OCI-M2 (cell line): ENCODE results near the gene BNC2.

Experiments
- DNase-seq: peaks from one replicate; lab custom pipeline; 2025; ENCODE audit not compliant: unreplicated experiment; lab: John Stamatoyannopoulos, UW

BNC2 gene

GRCh38 chr9:16425562-16426231, 444.8 kb downstream of the BNC2 start:
- DNase-seq = no peak

GRCh38 chr9:16422114-16422513, 448.4 kb downstream of the BNC2 start:
- DNase-seq = no peak

GRCh38 chr9:16421532-16421931, 448.9 kb downstream of the BNC2 start:
- DNase-seq = no peak

GRCh38 chr9:16419124-16419523, 451.3 kb downstream of the BNC2 start:
- no peak for DNase-seq

- no peak for DNase-seq
Observed at GRCh38 chr9:16418721-16419120, 451.7 kb downstream of the BNC2 start.

- no peak for DNase-seq
Observed at GRCh38 chr9:16417749-16418148, 452.7 kb downstream of the BNC2 start.

GRCh38 chr9:16417161-16417560, 453.3 kb downstream of the BNC2 start:
- DNase-seq = no peak

- no peak for DNase-seq
Observed at GRCh38 chr9:16414451-16414850, 456.0 kb downstream of the BNC2 start.

GRCh38 chr9:16413509-16414016, 456.9 kb downstream of the BNC2 start:
- no peak for DNase-seq

- no peak for DNase-seq
Observed at GRCh38 chr9:16412740-16413139, 457.7 kb downstream of the BNC2 start.

- DNase-seq = no peak
Observed at GRCh38 chr9:16411311-16411710, 459.2 kb downstream of the BNC2 start.

GRCh38 chr9:16410601-16411280, 459.7 kb downstream of the BNC2 start:
- no peak for DNase-seq

GRCh38 chr9:16407617-16408016, 462.9 kb downstream of the BNC2 start:
- no peak for DNase-seq

- DNase-seq = no peak
Observed at GRCh38 chr9:16406526-16407225, 463.8 kb downstream of the BNC2 start.

- no peak for DNase-seq
Observed at GRCh38 chr9:16405421-16405820, 465.0 kb downstream of the BNC2 start.

- no peak for DNase-seq
Observed at GRCh38 chr9:16401701-16402100, 468.8 kb downstream of the BNC2 start.

- DNase-seq = no peak
Observed at GRCh38 chr9:16398691-16399090, 471.8 kb downstream of the BNC2 start.

GRCh38 chr9:16396389-16396788, 474.1 kb downstream of the BNC2 start:
- DNase-seq = no peak

GRCh38 chr9:16391369-16391768, 479.1 kb downstream of the BNC2 start:
- no peak for DNase-seq

- no peak for DNase-seq
Observed at GRCh38 chr9:16387382-16387781, 483.1 kb downstream of the BNC2 start.

GRCh38 chr9:16386827-16387077, 483.7 kb downstream of the BNC2 start:
- no peak for DNase-seq
